IMR-90 (cell line): ENCODE results near the gene CHD6. TPM values are rescaled to one million over a fixed set of nuclear protein-coding genes. Genes with fewer than 3 reads are reported as not detected.

Experiments
- ATAC-seq: fragments of 200-7000 bp; cut with Tn5 transposase; 2 replicates; pipeline ENCODE4 v1.9.1; 2020; ENCODE audit warnings: low read depth, mild to moderate bottlenecking, moderate library complexity
- BruUV-seq: library from RNA; stranded (reverse); fragments of 400-500 nt; replicated peaks from 2 replicates; lab custom pipeline; 2021; lab: Mats Ljungman, UMichigan
- CTCF ChIA-PET: fragments of 300-600 bp; formaldehyde crosslinking; extraction: SDS; loops from one replicate; lab custom pipeline; 2021; ENCODE audit warnings: antibody characterized with exemption; lab: Yijun Ruan, JAX
- POLR2A ChIA-PET: fragments of 300-600 bp; sonication (Branson Sonifier 250); formaldehyde crosslinking; loops from one replicate; lab custom pipeline; 2022; ENCODE audit warnings: antibody characterized with exemption; ENCODE audit not compliant: unreplicated experiment; lab: Charles Lee
- DNase-seq: peaks from one replicate; pipeline ENCODE4 v3.0.0; 2013
- H2AFZ ChIP-seq: replicated peaks from 2 replicates; pipeline ENCODE3; 2013; ENCODE audit warnings: low read length, mild to moderate bottlenecking; ENCODE audit not compliant: poor library complexity
- H2AK5ac ChIP-seq: 2 replicates; pipeline ENCODE4 v1.6.1; 2013; ENCODE audit warnings: low read depth, low read length, inconsistent platforms
- H2AK9ac ChIP-seq: replicated peaks from 2 replicates; pipeline ENCODE3; 2013; ENCODE audit warnings: mild to moderate bottlenecking, low read depth, low read length, moderate library complexity; ENCODE audit not compliant: poor library complexity
- H2BK120ac ChIP-seq: 2 replicates; pipeline ENCODE4 v1.6.1; 2013; ENCODE audit warnings: low read depth, low read length, inconsistent platforms
- H2BK15ac ChIP-seq: 3 replicates; pipeline ENCODE4 v1.6.1; 2013; ENCODE audit warnings: low read depth, low read length, inconsistent platforms
- H2BK20ac ChIP-seq: 2 replicates; pipeline ENCODE4 v1.6.1; 2013; ENCODE audit warnings: low read depth, mild to moderate bottlenecking, inconsistent platforms, low read length, moderate library complexity
- H2BK5ac ChIP-seq: 2 replicates; pipeline ENCODE4 v1.6.1; 2013; ENCODE audit warnings: mild to moderate bottlenecking, low read depth, low read length, inconsistent platforms; ENCODE audit not compliant: poor library complexity, severe bottlenecking
- H3K14ac ChIP-seq: replicated peaks from 2 replicates; pipeline ENCODE4 v1.6.1; 2013; ENCODE audit warnings: low read depth, low read length, inconsistent platforms
- H3K18ac ChIP-seq: 2 replicates; pipeline ENCODE4 v1.6.1; 2013; ENCODE audit warnings: low read depth, low read length, control low read depth
- H3K23ac ChIP-seq: 2 replicates; pipeline ENCODE4 v1.6.1; 2013; ENCODE audit warnings: low read depth, low read length, inconsistent platforms
- H3K27ac ChIP-seq: 2 replicates; pipeline ENCODE4 v1.5.1; 2013; ENCODE audit warnings: mild to moderate bottlenecking, control low read depth, low read length; ENCODE audit not compliant: insufficient read depth
- H3K27me3 ChIP-seq: 2 replicates; pipeline ENCODE4 v1.6.1; 2013; ENCODE audit warnings: low read length; ENCODE audit not compliant: control insufficient read depth, insufficient read depth
- H3K36me3 ChIP-seq: 2 replicates; pipeline ENCODE4 v1.6.1; 2013; ENCODE audit warnings: low read length, mixed read lengths; ENCODE audit not compliant: control insufficient read depth, insufficient read depth
- H3K4ac ChIP-seq: 2 replicates; pipeline ENCODE4 v1.6.1; 2013; ENCODE audit warnings: low read depth, low read length, inconsistent platforms
- H3K4me1 ChIP-seq: 2 replicates; pipeline ENCODE4 v1.6.1; 2013; ENCODE audit warnings: low read length, mixed read lengths; ENCODE audit not compliant: control insufficient read depth, insufficient read depth
- H3K4me2 ChIP-seq: 2 replicates; pipeline ENCODE4 v1.6.1; 2013; ENCODE audit warnings: low read depth, mild to moderate bottlenecking, control low read depth, low read length, moderate library complexity
- H3K4me3 ChIP-seq: 2 replicates; pipeline ENCODE4 v1.5.1; 2013; ENCODE audit warnings: low read depth, mild to moderate bottlenecking, control low read depth, low read length, moderate library complexity; ENCODE audit not compliant: insufficient read depth
- H3K56ac ChIP-seq: 2 replicates; pipeline ENCODE4 v1.6.1; 2013; ENCODE audit warnings: low read length, inconsistent platforms; ENCODE audit not compliant: insufficient read depth; ENCODE audit errors: extremely low read depth
- H3K79me1 ChIP-seq, 2 experiments: 2 replicates each; pipeline ENCODE4 v1.6.1; 2013; ENCODE audit warnings: low read length in 2 of 2, inconsistent platforms in 1 of 2, low read depth in 1 of 2
- H3K9ac ChIP-seq: 2 replicates; pipeline ENCODE4 v1.6.1; 2013; ENCODE audit warnings: low read depth, low read length, control low read depth
- H3K9me1 ChIP-seq: 2 replicates; pipeline ENCODE4 v1.6.1; 2013; ENCODE audit warnings: low read length, inconsistent platforms; ENCODE audit not compliant: insufficient read depth
- H3K9me3 ChIP-seq: 2 replicates; pipeline ENCODE4 v1.6.1; 2013; ENCODE audit warnings: low read length; ENCODE audit not compliant: control insufficient read depth, insufficient read depth
- H4K20me1 ChIP-seq: 2 replicates; pipeline ENCODE4 v1.6.1; 2013; ENCODE audit warnings: low read length, inconsistent platforms; ENCODE audit not compliant: insufficient read depth
- H4K5ac ChIP-seq: 2 replicates; pipeline ENCODE4 v1.6.1; 2013; ENCODE audit warnings: mild to moderate bottlenecking, low read depth, low read length, control low read depth
- H4K8ac ChIP-seq, 2 experiments: 2 replicates each; pipeline ENCODE4 v1.6.1; 2013; ENCODE audit warnings: low read depth in 2 of 2, low read length in 2 of 2, control low read depth in 1 of 2, inconsistent platforms in 1 of 2
- H4K91ac ChIP-seq: 2 replicates; pipeline ENCODE4 v1.6.1; 2013; ENCODE audit warnings: low read depth, low read length, inconsistent platforms; ENCODE audit not compliant: insufficient read depth
- CEBPB ChIP-seq: IDR thresholded peaks from 2 replicates; pipeline ENCODE4 v1.6.1; 2012; ENCODE audit warnings: low read depth, low read length, improper control_type of control experiment
- CHD1 ChIP-seq: IDR thresholded peaks from 2 replicates; pipeline ENCODE4 v1.6.1; 2012; ENCODE audit warnings: low read depth, low read length, improper control_type of control experiment
- MAFK ChIP-seq: IDR thresholded peaks from 2 replicates; pipeline ENCODE4 v1.6.1; 2012; ENCODE audit warnings: low read depth, low read length, improper control_type of control experiment
- MAZ ChIP-seq: IDR thresholded peaks from 2 replicates; pipeline ENCODE4 v1.6.1; 2012; ENCODE audit warnings: low read depth, mild to moderate bottlenecking, low read length, improper control_type of control experiment, moderate library complexity, borderline replicate concordance
- MXI1 ChIP-seq: IDR thresholded peaks from 2 replicates; pipeline ENCODE4 v1.6.1; 2012; ENCODE audit warnings: low read depth, mild to moderate bottlenecking, low read length, moderate library complexity, borderline replicate concordance
- NFE2L2 ChIP-seq: fragments of 150-350 bp; IDR thresholded peaks from 2 replicates; pipeline ENCODE4 v1.6.1; 2016; ENCODE audit warnings: low read depth, mild to moderate bottlenecking, low read length
- POLR2A ChIP-seq: IDR thresholded peaks from 2 replicates; pipeline ENCODE4 v1.6.1; 2012; ENCODE audit warnings: mild to moderate bottlenecking, low read depth, low read length
- RAD21 ChIP-seq: IDR thresholded peaks from 2 replicates; pipeline ENCODE4 v1.6.1; 2012; ENCODE audit warnings: low read length, improper control_type of control experiment
- RCOR1 ChIP-seq: IDR thresholded peaks from 2 replicates; pipeline ENCODE4 v1.6.1; 2012; ENCODE audit warnings: mild to moderate bottlenecking, low read length, improper control_type of control experiment; ENCODE audit not compliant: insufficient replicate concordance
- RFX5 ChIP-seq: IDR thresholded peaks from 2 replicates; pipeline ENCODE4 v1.8.0; 2012; ENCODE audit warnings: low read depth, mild to moderate bottlenecking, low read length, moderate library complexity
- SMC3 ChIP-seq: fragments of 150-350 bp; IDR thresholded peaks from 2 replicates; pipeline ENCODE4 v1.6.1; 2016; ENCODE audit warnings: low read depth, mild to moderate bottlenecking, antibody characterized with exemption, low read length, moderate library complexity
- WGBS, 2 experiments: methylation state at CpG; one replicate each; pipeline versions ENCODE4 v1.1.5 to v1.1.7; 2013; ENCODE audit warnings: missing lambda C conversion rate in 2 of 2; ENCODE audit not compliant: insufficient read length in 1 of 2; ENCODE audit errors: extremely low coverage in 2 of 2; 5-methylcytosine and 5-hydroxymethylcytosine counted together
- dilution Hi-C: fragments of 300-500 bp; cut with HindIII; formaldehyde crosslinking; loops from one replicate; pipeline ENCODE4 v1.14.3; 2018; ENCODE audit warnings: low sequenced_read_pairs; ENCODE audit not compliant: unreplicated experiment
- in situ Hi-C: fragments of 300-500 bp; cut with MboI; formaldehyde crosslinking; loops from 3 replicates; pipeline ENCODE4 v1.14.3; 2019; ENCODE audit warnings: low sequenced_read_pairs, inconsistent platforms, mixed read lengths
- intact Hi-C: fragments of 100-400 bp; cut with micrococcal nuclease; formaldehyde crosslinking; loops from 2 replicates; pipeline ENCODE4 v1.10.0; 2022
- polyA plus RNA-seq, 3 experiments: library from polyadenylated mRNA; depleted of rRNA; stranded (reverse); fragments of >200 nt; gene quantifications; 2 replicates each; pipeline ENCODE4 v1.2.3, GENCODE V29; 2012; ENCODE audit warnings: low replicate concordance in 1 of 3
- total RNA-seq: library from RNA; depleted of rRNA; stranded (reverse); fragments of >200 nt; gene quantifications from 2 replicates; pipeline ENCODE4 v1.2.3, GENCODE V29; 2012
- TF ChIP-seq, protein P1 (sequence below): conservative IDR thresholded peaks from 2 replicates; pipeline ENCODE4 v1.5.1; 2012; ENCODE audit warnings: mild to moderate bottlenecking, low read depth, low read length, improper control_type of control experiment
- TF ChIP-seq, protein P2 (sequence below): fragments of 150-350 bp; IDR thresholded peaks from 2 replicates; pipeline ENCODE4 v1.6.1; 2017; ENCODE audit warnings: mild to moderate bottlenecking, antibody characterized with exemption, low read length, low read depth

CHD6 gene
- total and polyA plus RNA-seq, 2 of the 4 experiments (the other 2 are of a cell fraction) = 8.8 to 26.7 TPM

DNA sequence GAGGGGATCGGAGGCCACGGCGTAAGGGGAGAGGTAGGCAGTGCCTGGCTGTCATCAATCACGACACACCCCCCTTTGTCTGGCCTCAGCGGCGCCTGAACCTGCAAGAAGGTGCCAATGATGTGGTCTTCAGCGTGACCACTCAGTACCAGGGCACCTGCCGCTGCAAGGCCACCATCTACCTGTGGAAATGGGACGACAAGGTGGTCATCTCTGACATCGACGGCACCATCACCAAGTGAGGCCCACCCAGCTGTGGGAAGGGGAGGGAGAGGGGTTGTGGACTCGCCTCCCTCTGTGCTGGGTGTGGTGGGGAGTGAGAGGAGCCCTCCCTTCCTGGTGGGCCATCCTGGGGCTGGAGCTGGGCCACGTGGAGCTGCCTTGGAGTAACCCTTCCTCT, 261.2 kb downstream of the CHD6 start:
- peak overlapping the region; percentile 44 for H2AFZ ChIP-seq
- no peak overlapping the region for H3K9ac ChIP-seq
- H3K9me1 ChIP-seq = no peaks in the 10 kb centered on the region
- no peak overlapping the region for H3K56ac ChIP-seq
- H3K9me3 ChIP-seq = no peaks in the 10 kb centered on the region
- no peak overlapping the region for H3K23ac ChIP-seq
- H2BK120ac ChIP-seq = no peak overlapping the region
- no peak overlapping the region for H4K8ac ChIP-seq
- no peak overlapping the region for H2AK9ac ChIP-seq
- H2BK15ac ChIP-seq = no peak overlapping the region
- H2AK5ac ChIP-seq = no peak overlapping the region
- H3K36me3 ChIP-seq = no peaks in the 10 kb centered on the region
- BruUV-seq = no TSS peak
- TF ChIP-seq, protein P1, sequence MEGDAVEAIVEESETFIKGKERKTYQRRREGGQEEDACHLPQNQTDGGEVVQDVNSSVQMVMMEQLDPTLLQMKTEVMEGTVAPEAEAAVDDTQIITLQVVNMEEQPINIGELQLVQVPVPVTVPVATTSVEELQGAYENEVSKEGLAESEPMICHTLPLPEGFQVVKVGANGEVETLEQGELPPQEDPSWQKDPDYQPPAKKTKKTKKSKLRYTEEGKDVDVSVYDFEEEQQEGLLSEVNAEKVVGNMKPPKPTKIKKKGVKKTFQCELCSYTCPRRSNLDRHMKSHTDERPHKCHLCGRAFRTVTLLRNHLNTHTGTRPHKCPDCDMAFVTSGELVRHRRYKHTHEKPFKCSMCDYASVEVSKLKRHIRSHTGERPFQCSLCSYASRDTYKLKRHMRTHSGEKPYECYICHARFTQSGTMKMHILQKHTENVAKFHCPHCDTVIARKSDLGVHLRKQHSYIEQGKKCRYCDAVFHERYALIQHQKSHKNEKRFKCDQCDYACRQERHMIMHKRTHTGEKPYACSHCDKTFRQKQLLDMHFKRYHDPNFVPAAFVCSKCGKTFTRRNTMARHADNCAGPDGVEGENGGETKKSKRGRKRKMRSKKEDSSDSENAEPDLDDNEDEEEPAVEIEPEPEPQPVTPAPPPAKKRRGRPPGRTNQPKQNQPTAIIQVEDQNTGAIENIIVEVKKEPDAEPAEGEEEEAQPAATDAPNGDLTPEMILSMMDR = no peak
- TF ChIP-seq MAZ (no peak), RFX5 (no peak), MAFK (no peak), RCOR1 (no peak), CEBPB (no peak), SMC3 (no peak), RAD21 (no peak), POLR2A (no peak), MXI1 (no peak), CHD1 (no peak), NFE2L2 (no peak)
- TF ChIP-seq, protein P2, sequence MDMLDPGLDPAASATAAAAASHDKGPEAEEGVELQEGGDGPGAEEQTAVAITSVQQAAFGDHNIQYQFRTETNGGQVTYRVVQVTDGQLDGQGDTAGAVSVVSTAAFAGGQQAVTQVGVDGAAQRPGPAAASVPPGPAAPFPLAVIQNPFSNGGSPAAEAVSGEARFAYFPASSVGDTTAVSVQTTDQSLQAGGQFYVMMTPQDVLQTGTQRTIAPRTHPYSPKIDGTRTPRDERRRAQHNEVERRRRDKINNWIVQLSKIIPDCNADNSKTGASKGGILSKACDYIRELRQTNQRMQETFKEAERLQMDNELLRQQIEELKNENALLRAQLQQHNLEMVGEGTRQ = no peak
- no peak for DNase-seq
- no peaks in the 10 kb centered on the region for H4K20me1 ChIP-seq
- H2BK20ac ChIP-seq = no peak overlapping the region
- intact Hi-C loops (no loop called here), in situ Hi-C loops (no loop called here), dilution Hi-C loops (no loop called here)
- H3K79me1 ChIP-seq = no peaks in the 10 kb centered on the region
- no peak overlapping the region for H2BK5ac ChIP-seq
- no peak overlapping the region for H3K4me2 ChIP-seq
- ATAC-seq = no peak
- H3K14ac ChIP-seq = no peak overlapping the region
- H3K4me1 ChIP-seq = no peaks in the 10 kb centered on the region
- H3K4me3 ChIP-seq = no peak overlapping the region
- no peaks in the 10 kb centered on the region; the same call in 1 of the 2 replicates for H3K27me3 ChIP-seq
- CTCF ChIA-PET = no interaction called here
- 69% methylated on average over 3 of the region's 13 CpGs; no CpG with 5 or more reads in 1 of the 2 experiments for WGBS, 2 experiments
- no peak overlapping the region for H3K27ac ChIP-seq
- H3K18ac ChIP-seq = no peak overlapping the region
- H4K5ac ChIP-seq = no peak overlapping the region
- H3K4ac ChIP-seq = no peak overlapping the region
- POLR2A ChIA-PET = no interaction called here
- no peak overlapping the region for H4K91ac ChIP-seq
